Endometrial microvascular endothelial cells (primary cell): ENCODE results near the gene ATP11A. TPM values are rescaled to one million over a fixed set of nuclear protein-coding genes. Genes with fewer than 3 reads are reported as not detected.
"Not testable (repeated sequence)": the region's sequence is repeated elsewhere in the genome, so short reads cannot be mapped to it uniquely, and the experiment has no call there.

Experiments used
- in situ Hi-C: cut with HindIII; loops from 2 replicates; pipeline ENCODE4 v1.10.0; 2017; ENCODE audit warnings: low sequenced_read_pairs, low pct_unique_long_range_greater_than_20kb; ENCODE audit errors: inconsistent ontology term
- total RNA-seq: library from RNA; depleted of rRNA; stranded (reverse); fragments of >200 nt; gene quantifications from one replicate; pipeline ENCODE4 v1.2.3, GENCODE V29; 2015; ENCODE audit errors: inconsistent ontology term

ATP11A gene
- total RNA-seq, 1 donor from 2014 or later = 45.8 TPM

- in situ Hi-C loops = no loop called here
Observed at GRCh38 chr13:112855859-112856258, 166.0 kb downstream of the ATP11A start.

DNA sequence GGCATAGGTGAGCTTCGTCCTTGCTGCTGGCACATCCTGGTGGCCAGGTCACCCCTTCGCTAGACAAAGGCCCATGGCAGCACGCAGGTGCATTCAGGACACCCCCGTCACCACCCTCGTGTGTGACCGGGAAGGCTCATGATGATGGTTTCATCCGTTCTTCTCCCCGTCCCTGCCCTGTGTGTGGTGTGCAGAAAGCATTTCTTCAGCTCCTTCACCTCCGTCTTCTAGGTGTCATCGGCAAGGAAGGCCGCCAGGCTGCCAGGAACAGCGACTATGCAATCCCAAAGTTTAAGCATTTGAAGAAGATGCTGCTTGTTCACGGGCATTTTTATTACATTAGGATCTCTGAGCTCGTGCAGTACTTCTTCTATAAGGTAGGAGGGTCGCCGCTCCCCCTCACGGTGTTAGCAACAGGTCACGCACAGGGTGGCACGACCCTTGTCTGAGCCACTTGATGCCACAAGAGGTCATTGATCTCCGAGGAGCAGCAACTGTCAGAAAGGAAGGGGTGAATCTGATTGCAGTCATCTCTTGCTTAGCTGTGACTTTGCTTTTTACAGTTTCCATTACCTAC, 168.2 kb downstream of the ATP11A start:
- in situ Hi-C loops = no loop called here

GRCh38 chr13:112859128-112859816, 169.4 kb downstream of the ATP11A start:
- in situ Hi-C loops = no loop called here

DNA sequence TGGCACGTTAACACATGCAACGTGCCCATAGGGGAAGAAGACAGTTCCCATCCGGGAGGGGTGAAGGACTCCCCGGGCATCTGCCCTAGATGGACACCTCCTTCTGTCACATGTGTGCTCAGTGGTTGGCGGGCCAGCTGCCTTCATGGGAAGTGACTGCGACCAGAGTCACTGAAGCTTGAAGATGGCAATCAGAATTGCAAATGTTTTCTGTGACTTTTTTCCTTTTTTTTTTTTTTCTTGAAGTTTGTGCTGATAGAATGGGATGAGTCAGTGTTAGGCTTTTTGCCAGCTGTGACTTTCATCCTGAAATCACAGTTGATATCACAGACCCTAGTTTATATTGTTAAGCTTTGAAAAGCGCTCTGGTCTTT, 170.0 kb downstream of the ATP11A start:
- in situ Hi-C loops = no loop called here

GRCh38 chr13:112861876-112862615, 172.2 kb downstream of the ATP11A start:
- in situ Hi-C loops = no loop called here

- in situ Hi-C loops = not testable (repeated sequence)
Observed at GRCh38 chr13:112863356-112863755, 173.5 kb downstream of the ATP11A start.

DNA sequence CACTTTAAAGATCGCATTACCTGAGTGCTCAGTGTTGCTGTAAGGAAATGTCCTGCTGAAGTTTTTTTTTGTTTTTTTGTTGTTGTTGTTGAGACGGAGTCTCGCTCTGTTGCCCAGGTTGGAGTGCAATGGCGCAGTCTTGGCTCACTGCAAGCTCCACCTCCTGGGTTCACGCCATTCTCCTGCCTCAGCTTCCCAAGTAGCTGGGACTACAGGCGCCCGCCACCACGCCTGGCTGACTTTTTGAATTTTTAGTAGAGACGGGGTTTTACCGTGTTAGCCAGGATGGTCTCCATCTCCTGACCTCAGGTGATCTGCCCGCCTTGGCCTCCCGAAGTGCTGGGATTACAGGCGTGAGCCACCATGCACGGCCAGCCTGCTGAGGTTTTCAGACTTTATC, 175.6 kb downstream of the ATP11A start:
- in situ Hi-C loops = not testable (repeated sequence)

GRCh38 chr13:112867301-112867711, 177.5 kb downstream of the ATP11A start:
- in situ Hi-C loops = no loop called here

DNA sequence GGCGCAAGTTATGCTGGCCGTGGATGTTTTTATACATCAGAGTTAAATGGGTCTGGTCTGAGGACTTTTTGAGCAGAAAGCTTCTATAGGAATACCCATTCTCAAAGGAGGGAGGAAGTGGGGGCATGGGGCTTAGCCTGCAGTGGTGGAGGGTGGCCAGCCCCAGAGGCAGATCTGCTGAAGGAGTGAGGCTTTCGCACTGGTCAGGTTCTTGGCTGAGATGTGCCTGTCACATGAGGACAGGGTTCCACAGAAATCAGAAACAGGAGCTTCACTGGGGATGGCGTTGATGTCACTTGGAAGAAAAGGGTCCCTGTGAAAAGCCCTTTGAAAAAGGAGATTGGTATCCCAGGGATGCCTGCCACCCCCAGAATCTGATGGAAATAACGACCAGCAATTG, 178.5 kb downstream of the ATP11A start:
- in situ Hi-C loops = no loop called here

DNA sequence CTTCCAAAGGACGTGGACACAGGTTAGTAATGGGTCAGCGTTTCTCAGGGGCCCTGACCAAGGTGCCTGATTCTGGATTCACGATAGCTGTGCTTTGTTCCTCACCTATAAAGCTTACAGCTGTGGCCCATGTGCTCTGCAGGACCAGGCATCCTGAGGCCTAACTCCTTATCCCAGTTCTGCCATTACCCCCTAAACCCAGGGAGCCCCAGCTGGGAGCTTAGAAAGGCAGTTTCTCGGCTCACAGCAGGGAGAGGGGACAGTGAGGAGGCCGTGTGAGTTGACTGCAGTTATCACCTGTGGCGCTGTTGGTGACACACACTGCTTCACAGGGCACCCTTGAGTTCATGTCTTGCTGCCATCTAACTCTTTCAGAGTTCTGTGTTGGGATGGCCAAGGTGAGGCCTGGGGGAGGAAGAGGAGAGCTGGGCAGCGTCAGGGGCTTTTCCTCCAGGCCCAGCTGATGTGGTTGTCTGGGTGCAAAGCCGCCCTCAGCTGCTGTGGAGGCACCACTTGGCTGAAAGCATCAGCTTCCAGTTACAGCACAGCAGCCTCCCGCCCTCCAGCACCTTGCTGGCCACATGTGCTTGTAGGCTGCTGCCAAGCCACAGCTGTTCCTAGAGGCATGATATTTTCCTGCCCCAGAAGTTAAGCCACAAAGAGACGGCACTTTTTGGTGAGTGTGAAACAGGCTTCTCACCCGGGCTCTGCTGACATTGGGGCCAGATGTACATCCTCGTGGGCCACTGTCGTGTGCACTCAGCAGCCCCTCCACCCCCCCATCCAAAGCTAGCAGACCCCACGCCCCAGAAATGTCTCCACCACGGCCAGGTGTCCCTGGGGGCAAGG, 179.6 kb downstream of the ATP11A start:
- in situ Hi-C loops = no loop called here

GRCh38 chr13:112870051-112870331, 180.2 kb downstream of the ATP11A start:
- in situ Hi-C loops = no loop called here

DNA sequence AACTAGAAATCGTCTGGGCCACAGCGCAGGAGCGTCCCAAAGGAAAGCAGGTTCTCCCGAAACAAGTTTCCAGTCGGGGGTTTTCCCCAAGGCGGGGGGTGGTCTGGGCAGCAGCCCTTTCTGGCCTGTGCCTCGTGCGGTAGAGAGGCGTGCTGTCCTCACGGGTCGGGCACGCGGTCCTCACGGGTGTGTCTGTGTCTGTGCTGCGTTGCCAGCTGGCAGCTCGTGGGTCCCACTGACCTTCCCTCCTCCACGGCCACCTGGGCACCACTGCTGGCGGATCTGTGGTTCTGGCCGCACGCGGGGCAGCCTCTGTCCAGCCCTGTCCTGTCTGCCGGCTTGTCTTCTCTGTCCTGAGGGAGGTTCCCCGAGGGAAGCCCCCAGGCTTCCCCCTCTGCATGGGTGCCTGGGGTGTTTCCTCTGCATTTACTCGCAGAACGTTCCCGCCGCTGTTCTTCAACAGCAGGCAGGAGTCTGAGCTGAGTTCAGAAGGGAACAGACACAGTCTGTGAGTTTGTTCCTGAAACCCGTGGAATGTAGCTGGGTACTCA, 181.0 kb downstream of the ATP11A start:
- in situ Hi-C loops = no loop called here

GRCh38 chr13:112871742-112872141, 181.9 kb downstream of the ATP11A start:
- in situ Hi-C loops = no loop called here

DNA sequence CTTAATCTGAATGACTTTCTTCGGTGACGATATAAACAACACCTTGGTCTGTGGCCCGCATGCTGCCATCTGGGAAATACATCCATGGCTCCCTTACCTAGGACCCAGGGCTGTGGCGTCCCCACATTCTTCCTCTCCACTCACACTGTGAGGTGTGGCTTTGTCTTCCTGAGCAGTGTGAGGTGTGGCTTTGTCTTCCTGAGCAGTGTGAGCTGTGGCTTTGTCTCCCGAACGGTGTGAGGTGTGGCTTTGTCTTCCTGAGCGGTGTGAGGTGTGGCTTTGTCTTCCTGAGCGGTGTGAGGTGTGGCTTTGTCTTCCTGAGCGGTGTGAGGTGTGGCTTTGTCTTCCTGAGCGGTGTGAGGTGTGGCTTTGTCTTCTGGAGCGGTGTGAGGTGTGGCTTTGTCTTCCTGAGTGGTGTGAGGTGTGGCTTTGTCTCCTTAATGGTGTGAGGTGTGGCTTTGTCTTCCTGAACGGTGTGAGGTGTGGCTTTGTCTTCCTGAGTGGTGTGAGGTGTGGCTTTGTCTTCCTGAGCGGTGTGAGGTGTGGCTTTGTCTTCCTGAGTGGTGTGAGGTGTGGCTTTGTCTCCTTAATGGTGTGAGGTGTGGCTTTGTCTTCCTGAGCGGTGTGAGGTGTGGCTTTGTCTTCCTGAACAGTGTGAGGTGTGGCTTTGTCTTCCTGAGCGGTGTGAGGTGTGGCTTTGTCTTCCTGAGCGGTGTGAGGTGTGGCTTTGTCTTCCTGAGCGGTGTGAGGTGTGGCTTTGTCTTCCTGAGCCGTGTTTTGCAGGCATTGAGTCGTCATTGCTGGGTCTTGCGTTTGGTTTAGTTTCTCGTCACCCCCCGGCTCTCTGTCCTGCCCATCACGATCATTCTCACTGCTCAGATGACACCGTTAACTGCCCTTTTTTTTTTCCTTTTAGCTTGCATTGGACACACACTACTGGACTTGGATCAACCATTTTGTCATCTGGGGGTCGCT, 183.1 kb downstream of the ATP11A start:
- in situ Hi-C loops = not testable (repeated sequence)

GRCh38 chr13:112873851-112874750, 184.3 kb downstream of the ATP11A start:
- in situ Hi-C loops = no loop called here

- in situ Hi-C loops = no loop called here
Observed at GRCh38 chr13:112874751-112875300, 185.0 kb downstream of the ATP11A start.

DNA sequence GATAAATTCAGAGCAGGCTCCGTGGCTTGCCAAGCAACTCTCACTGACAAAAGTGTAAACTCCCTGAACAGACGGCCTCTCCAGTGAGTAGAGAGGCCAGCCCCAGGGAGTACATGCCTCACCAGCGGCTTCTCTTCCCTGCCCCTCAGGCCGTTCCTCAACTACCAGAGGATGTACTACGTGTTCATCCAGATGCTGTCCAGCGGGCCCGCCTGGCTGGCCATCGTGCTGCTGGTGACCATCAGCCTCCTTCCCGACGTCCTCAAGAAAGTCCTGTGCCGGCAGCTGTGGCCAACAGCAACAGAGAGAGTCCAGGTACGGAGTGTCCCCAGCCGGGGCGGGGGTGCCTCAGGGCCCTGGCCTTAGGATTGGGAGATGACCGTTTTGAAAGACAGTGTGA, 185.8 kb downstream of the ATP11A start:
- in situ Hi-C loops = no loop called here
